GM18507 (cell line): ENCODE measurements around the gene MCC.

Experiments used
- DNase-seq: peaks from one replicate; pipeline ENCODE4 v3.0.0; 2011; ENCODE audit warnings: low read depth; ENCODE audit not compliant: insufficient read length; ENCODE audit errors: extremely low spot score
- FAIRE-seq: peaks from 2 replicates; lab custom pipeline; 2011; peaks lifted over from hg19 to GRCh38; lab: Jason Lieb, UNC

MCC gene

DNA sequence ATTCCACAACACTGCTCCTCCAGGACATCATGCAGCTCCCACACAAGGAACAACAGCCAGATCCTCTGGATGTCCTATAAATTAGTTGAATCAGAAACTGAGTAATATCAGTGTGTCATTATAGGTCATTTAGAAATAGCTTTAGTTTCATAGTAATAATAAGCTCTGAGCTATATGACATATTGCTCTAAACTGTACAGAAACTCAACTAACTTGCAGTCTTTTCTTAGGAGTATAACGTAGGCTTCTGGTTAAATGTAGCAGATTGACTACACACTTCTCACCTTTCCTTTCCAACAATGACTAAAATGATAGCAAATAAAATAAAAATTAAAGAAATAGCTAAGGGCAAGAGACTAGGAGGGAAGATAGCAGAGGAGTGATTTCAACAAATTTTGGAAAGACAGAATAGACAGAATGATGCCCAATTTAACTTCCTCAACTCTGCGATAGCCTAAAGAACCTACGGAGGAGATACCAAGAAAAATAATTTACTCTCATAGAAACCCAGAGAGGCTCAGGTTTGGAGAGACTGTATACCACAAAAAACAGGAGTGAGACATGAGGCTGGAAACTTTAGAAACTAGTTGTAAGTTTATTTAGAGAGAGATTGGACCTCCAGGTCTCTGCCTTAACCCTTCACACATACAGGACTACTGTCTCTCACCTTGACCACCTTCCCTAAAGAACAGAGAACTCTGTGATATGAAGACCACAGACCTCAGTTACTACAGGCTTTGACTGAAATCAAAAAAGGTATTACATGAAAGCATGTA, 247.1 kb downstream of the MCC start:
- DNase-seq (no peak), FAIRE-seq (no peak)

- FAIRE-seq: no peak
- DNase-seq: no peak
Measured at GRCh38 chr5:113240032-113240431, 248.2 kb downstream of the MCC start.

DNA sequence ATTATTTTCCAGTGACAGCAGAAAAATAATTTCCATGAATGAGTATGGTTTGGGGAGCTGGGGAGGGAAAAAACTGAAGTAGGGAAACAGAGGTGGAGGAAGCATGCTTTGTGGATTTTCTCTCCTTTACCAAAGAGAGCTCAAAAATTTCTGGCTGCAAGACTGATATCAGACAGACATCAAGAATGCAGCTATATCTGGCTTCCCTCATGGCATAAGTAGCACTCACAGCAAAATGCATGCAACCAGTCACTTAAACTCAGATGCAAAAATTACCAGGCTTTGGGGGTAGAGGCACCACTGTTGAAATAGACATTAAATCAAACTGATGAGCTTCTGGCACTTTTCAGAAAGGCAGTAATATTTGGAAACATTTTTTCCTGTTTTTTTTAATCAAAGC, 250.4 kb downstream of the MCC start:
- DNase-seq (no peak), FAIRE-seq (no peak)

GRCh38 chr5:113236536-113237288, 251.5 kb downstream of the MCC start:
- no peak for FAIRE-seq

GRCh38 chr5:113235884-113236283, 252.4 kb downstream of the MCC start:
- DNase-seq: no peak
- FAIRE-seq: no peak

More at GRCh38 chr5:113236536-113237288, 251.5 kb downstream of the MCC start:
- DNase-seq: no peak

- DNase-seq (no peak), FAIRE-seq (no peak)
Measured at GRCh38 chr5:113234546-113234945, 253.7 kb downstream of the MCC start.

DNA sequence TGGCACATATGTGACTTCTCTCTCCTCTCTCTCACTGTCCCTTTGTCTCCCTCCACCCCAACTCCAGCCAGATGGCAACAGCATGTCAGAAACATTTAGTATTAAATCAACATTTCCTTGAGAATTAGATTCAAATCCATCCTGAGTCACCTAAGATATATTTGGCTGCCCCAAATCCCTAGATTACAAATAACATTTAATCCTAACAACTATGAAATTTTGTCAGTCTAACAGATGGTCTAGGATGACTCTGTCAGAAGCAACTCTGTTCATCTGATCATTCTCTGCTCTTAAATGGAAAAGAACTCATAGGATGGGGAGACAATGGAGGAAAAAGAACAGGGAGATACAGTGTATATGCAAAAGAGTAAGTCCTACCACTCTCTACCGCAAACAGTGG, 254.6 kb downstream of the MCC start:
- DNase-seq (no peak), FAIRE-seq (no peak)

DNA sequence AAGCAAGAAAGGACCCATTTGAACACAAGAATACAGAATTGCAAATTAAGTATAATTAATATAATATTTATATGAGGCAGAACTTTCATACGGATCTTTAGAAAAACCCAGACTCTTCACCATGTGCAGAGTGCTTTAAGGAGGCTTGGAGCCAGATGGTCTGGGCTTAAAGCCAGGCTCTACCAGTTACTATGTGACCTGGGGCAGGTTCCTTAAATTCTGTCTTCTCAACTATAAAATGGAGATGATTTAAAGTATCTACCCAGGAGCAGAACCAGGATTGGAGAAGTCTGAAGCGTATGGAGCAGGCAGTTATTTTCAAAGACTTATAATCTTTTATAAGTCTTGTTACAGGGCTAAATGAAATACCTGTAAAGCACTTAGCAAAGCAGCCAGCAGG, 255.6 kb downstream of the MCC start:
- no peak for FAIRE-seq
- no peak for DNase-seq

- no peak for FAIRE-seq
- no peak for DNase-seq
Measured at GRCh38 chr5:113232221-113232620, 256.0 kb downstream of the MCC start.

GRCh38 chr5:113231653-113232000, 256.6 kb downstream of the MCC start:
- FAIRE-seq: no peak
- no peak for DNase-seq

DNA sequence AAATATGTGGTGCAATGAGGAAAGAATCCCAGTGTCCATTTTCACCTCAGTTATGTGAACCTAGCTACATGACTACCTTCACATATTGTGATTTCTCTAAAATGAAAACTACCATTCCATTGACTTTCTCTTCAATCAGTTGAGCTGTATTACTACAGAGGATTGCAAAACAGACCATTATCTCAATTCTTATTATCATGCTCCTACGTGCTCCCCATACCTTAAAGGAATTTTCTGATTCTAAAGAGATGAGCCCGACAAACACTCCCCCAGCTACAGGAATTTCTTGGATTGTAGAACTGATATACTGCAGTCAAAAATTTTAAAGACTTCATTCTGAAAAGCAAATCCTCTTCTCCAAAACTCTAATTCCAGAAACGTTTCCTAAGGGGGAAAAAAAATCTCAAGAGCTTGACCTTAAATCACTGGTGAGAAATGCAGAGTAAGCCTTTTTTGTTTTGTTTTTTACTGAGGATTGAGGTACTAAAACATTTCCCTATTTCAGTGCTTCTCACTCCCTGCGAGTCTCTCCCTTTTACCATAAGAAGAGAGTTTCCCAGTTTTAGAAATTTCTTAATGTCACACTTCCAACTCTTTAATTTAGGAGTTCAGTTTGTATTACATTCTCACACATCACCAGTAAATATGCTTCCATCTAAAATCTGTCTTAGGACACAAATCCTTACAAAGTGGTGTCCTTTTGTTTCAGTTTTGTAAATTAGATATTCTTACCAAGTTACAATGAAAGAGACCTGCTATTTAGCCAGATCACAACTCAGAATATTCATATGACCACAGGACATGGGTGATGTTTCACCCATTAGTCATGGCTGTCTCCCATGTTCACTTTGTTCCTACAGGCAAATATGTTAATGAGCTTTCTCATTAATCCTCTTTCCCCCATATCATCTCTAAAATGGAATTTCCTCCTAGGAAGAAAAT, 257.3 kb downstream of the MCC start:
- DNase-seq (no peak), FAIRE-seq (no peak)

- no peak for DNase-seq
- FAIRE-seq: no peak
Measured at GRCh38 chr5:113227798-113228197, 260.5 kb downstream of the MCC start.

DNA sequence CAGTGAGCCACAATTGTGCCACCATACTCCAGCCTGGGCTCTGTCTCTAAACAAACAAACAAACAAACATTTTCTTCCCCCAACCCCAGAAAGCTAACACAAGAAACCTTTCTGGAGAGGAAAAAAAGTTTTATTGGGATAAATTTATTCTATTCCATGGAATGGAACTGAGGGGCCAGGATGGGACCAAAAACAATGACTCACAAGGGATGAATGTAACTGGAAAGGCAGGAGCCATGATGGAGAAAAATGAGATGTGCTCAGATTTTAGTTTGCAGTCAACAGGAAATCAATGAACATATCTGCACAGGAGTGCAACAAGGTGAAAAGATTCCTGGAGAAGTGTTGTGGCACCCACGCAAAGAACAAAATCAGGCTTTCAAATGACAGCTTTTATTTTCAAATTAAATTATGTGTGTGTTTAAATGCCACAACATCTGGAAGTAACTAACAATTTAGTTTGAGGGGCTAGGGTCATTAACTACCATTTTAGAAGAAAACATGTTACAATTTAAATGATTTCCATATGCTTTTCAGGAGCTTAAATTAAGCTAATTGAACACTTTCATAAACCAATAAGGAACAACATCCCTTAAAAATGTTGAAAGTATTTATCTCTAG, 262.0 kb downstream of the MCC start:
- no peak for DNase-seq
- FAIRE-seq: no peak

- no peak for FAIRE-seq
- no peak for DNase-seq
Measured at GRCh38 chr5:113225259-113225658, 263.0 kb downstream of the MCC start.

DNA sequence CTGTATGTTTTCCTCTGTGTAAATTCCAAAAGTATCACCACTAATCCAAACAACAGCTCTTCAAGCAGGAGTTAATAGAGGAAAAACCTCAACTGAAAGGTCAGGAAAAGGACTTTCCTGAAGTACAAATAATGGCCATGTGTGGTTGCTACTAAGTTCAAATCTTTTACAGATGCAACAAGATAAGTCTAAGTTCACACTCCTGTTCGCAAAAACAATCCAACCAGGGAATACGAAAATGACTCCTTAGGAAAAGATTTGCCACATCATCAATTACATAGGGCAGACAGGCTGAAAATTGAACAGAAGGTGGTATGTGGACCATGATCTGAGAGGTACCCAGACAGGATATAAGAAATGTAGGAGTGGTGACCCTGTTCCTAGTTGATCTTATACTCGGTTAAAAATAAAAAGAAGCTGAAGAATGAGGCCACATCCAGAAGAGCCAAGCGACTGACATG, 263.6 kb downstream of the MCC start:
- no peak for DNase-seq
- no peak for FAIRE-seq

- FAIRE-seq: no peak
Measured at GRCh38 chr5:113223831-113224604, 264.2 kb downstream of the MCC start.

DNA sequence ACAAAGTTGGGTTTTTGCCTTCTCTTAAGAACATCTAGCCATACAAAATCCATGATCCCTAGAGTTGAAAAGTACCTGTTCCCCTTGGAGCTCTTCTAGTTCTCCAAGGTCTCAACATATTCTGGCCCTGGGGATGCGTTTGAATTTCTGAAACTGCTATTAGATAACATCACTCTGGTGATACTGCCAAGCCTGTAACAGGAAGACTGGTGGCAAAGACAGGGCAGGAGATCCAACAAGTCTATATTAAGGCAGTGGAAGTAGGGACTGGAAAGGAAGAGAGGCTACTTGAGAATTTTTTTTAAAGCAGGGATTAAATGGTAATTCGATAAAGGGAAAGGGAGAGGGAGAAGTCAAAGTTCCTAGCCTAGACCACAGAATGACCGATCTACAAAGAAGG, 264.9 kb downstream of the MCC start:
- FAIRE-seq (no peak), DNase-seq (no peak)

More at GRCh38 chr5:113223831-113224604, 264.2 kb downstream of the MCC start:
- no peak for DNase-seq

- FAIRE-seq (no peak), DNase-seq (no peak)
Measured at GRCh38 chr5:113221294-113222176, 266.7 kb downstream of the MCC start.
